ENCODE measurements around the gene TPRN.

DNA sequence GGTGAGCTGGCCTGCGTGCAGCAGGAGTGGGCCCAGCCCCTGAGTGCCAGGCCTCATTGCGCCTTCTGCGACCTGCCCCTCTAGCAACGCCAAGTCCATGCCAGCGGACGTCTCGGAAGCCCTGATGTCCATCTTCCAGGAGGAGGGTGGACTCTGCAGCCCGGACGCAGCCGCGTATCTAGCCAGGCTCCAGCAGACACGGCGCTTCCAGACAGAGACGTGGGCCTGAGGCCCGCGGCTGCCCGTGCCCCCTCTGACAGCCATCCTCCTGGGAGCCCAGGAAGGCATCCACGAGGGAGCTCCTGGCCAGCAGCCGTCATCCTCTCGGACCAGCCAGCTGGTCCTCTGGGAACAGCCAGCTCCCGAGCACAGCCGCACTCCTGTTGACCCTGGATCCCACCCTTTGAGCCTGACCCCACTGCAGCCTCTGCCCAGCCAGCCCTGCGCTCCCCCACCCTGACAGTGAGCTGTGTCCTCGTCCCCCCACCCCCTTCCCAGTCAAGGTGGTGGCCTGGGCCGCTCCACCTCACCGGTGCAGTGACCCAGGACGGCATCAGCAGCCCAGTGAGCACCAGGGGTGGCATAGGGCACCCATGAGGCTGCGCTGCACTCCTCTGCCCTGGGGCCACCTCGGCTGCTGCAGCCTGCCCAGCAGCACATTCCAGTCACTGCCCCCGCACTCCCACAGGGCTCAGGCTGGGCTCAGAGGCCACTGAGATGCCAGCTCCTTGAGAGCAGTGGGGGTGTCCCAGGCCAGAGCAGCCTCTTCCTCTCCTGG lies 15.8 kb upstream of the TPRN start:
- TF ChIP-seq, protein P1, sequence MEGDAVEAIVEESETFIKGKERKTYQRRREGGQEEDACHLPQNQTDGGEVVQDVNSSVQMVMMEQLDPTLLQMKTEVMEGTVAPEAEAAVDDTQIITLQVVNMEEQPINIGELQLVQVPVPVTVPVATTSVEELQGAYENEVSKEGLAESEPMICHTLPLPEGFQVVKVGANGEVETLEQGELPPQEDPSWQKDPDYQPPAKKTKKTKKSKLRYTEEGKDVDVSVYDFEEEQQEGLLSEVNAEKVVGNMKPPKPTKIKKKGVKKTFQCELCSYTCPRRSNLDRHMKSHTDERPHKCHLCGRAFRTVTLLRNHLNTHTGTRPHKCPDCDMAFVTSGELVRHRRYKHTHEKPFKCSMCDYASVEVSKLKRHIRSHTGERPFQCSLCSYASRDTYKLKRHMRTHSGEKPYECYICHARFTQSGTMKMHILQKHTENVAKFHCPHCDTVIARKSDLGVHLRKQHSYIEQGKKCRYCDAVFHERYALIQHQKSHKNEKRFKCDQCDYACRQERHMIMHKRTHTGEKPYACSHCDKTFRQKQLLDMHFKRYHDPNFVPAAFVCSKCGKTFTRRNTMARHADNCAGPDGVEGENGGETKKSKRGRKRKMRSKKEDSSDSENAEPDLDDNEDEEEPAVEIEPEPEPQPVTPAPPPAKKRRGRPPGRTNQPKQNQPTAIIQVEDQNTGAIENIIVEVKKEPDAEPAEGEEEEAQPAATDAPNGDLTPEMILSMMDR (conservative IDR thresholded peaks at IDR 0.05 in 1 of 2, IDR thresholded peaks at IDR 0.05 in 1 of 2; ENCODE audit: low read depth in 1 of 2, low read length in 2 of 2): no peak
- TF ChIP-seq EZH2 (IDR thresholded peaks at IDR 0.05; ENCODE audit: low read length, missing control alignments): no peak
